Measurements from ENCODE around the gene C5. TPM values are rescaled to one million over a fixed set of nuclear protein-coding genes. Genes with fewer than 3 reads are reported as not detected.
A peak's percentile ranks its signal among the peaks of the same experiment; 100 is the strongest.

C5 gene
- total RNA-seq, 2 donors from 2014 or later, result 59.5 to 96.6 TPM

DNA sequence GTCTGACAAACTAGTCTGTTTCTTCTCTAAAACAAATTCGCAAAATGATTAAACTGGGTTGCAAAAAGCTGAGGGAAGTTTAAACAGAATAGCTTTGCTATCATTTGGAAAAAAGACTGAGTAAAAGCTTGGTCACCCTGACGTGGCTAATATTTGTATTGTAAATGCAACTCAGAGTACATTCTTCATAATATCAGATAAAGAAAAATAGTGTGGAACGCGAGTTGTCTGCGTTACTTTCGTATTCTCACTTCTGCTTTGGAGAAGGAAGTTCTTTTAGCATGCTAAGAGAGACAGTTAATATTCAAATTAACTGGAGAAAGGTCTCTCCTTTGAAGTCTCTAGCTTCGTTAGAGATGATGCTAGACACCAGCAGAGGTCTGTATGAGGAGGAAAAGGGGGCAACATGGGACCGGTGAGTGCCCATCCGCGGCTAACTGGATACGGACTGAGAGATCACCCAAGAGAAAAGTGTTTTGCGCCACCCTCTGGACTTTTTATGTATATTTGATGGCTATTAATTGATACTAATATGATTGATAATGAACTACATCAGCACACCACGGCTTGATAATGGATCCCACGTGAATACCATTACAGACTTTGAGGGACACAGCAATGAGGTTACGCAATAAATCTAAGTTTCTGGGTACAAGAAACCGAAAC lies 21.8 kb upstream of the C5 start:
- H3K9me3 Mint-ChIP-seq, result peaks cover 16% of the 10 kb centered on the region
- H3K36me3 ChIP-seq (ENCODE audit: control insufficient read depth, insufficient read depth, low read length), result no peaks in the 10 kb centered on the region
- H3K4me3 ChIP-seq (ENCODE audit: low read length), result no peak overlapping the region
- H3K27ac ChIP-seq (ENCODE audit: low read depth, low read length), result no peak overlapping the region
- H3K27me3 ChIP-seq (ENCODE audit: control insufficient read depth, insufficient read depth, low read length, poor library complexity, severe bottlenecking), result peaks cover 14% of the 10 kb centered on the region
- H3K9me3 ChIP-seq (ENCODE audit: control insufficient read depth, low read length), result peaks cover 17% of the 10 kb centered on the region
- no peaks in the 10 kb centered on the region for H3K4me1 ChIP-seq (ENCODE audit: control insufficient read depth, insufficient read depth, low read length)
- TF ChIP-seq, protein P1, sequence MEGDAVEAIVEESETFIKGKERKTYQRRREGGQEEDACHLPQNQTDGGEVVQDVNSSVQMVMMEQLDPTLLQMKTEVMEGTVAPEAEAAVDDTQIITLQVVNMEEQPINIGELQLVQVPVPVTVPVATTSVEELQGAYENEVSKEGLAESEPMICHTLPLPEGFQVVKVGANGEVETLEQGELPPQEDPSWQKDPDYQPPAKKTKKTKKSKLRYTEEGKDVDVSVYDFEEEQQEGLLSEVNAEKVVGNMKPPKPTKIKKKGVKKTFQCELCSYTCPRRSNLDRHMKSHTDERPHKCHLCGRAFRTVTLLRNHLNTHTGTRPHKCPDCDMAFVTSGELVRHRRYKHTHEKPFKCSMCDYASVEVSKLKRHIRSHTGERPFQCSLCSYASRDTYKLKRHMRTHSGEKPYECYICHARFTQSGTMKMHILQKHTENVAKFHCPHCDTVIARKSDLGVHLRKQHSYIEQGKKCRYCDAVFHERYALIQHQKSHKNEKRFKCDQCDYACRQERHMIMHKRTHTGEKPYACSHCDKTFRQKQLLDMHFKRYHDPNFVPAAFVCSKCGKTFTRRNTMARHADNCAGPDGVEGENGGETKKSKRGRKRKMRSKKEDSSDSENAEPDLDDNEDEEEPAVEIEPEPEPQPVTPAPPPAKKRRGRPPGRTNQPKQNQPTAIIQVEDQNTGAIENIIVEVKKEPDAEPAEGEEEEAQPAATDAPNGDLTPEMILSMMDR (conservative IDR thresholded peaks at IDR 0.05), result peak; percentile 12
- no peak overlapping the region for H3K4me3 Mint-ChIP-seq
- peaks cover 11% of the 10 kb centered on the region for H3K4me1 Mint-ChIP-seq
- no peak overlapping the region for H3K27ac Mint-ChIP-seq
- H3K9ac ChIP-seq (ENCODE audit: extremely low read depth, low read length, poor library complexity, severe bottlenecking), result no peak overlapping the region
- H3K27me3 Mint-ChIP-seq (ENCODE audit: insufficient read depth), result peaks cover 91% of the 10 kb centered on the region
- no peak for DNase-seq
- WGBS, 2 experiments (ENCODE audit: insufficient coverage in 1 of 2, insufficient read length in 1 of 2), result 60 to 63% methylated on average over 13 to 16 of the region's 16 CpGs
- H3K36me3 Mint-ChIP-seq (ENCODE audit: low read depth), result peaks cover under 1% of the 10 kb centered on the region

DNA sequence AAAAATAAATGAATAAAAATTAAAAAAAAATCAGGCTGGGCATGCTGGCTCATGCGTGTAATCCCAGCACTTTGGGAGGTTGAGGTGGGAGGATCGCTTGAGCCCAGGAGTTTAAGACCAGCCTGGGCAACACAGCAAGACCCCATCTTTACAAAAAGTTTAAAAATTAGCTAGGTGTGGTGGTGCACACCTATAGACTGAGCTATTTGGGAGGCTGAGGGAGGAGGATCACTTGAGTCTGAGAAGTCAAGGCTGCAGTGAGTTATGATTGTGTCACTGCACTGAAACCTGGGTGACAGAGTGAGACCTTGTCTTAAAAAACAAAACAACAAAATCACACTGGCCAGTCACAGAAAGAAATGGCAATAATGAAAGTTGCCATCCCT lies 21.3 kb upstream of the C5 start:
- no peaks in the 10 kb centered on the region for H3K4me1 ChIP-seq (ENCODE audit: control insufficient read depth, insufficient read depth, low read length)
- H3K36me3 ChIP-seq (ENCODE audit: control insufficient read depth, insufficient read depth, low read length), result no peaks in the 10 kb centered on the region
- H3K27ac ChIP-seq (ENCODE audit: low read depth, low read length), result no peak overlapping the region
- 73 to 81% methylated on average over 2 of the region's 2 CpGs for WGBS, 2 experiments (ENCODE audit: insufficient coverage in 1 of 2, insufficient read length in 1 of 2)
- Mint-ChIP-seq H3K9me3 (peaks cover 19% of the 10 kb centered on the region), H3K27me3 (ENCODE audit: insufficient read depth) (peaks cover 91% of the 10 kb centered on the region), H3K4me1 (peaks cover 11% of the 10 kb centered on the region), H3K36me3 (ENCODE audit: low read depth) (peaks cover 2% of the 10 kb centered on the region), H3K4me3 (no peak overlapping the region), H3K27ac (no peak overlapping the region)
- no peak for DNase-seq
- no peak overlapping the region for H3K4me3 ChIP-seq (ENCODE audit: low read length)
- TF ChIP-seq, protein P1 (conservative IDR thresholded peaks at IDR 0.05), result no peak
- H3K9ac ChIP-seq (ENCODE audit: extremely low read depth, low read length, poor library complexity, severe bottlenecking), result no peak overlapping the region
- H3K9me3 ChIP-seq (ENCODE audit: control insufficient read depth, low read length), result peaks cover 17% of the 10 kb centered on the region
- H3K27me3 ChIP-seq (ENCODE audit: control insufficient read depth, insufficient read depth, low read length, poor library complexity, severe bottlenecking), result peaks cover 14% of the 10 kb centered on the region

DNA sequence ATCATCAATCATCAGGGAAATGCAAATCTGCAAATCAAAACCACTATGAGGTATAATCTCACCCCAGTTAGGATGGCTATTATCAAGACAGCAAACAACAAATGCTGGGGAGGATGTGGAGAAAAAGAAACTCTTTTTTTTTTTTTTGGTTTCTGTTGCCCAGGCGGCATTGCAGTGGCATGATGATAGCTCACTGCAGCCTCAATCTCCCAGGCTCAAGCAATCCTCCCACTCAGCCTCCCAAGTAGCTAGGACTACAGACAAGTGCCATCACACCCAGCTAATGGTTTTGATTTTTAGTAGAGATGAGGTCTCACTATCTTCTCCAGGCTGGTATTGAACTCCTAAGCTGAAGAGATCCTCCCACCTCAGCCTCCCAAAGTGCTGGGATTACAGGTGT lies 19.3 kb upstream of the C5 start:
- H3K4me1 Mint-ChIP-seq, result peaks cover 8% of the 10 kb centered on the region
- H3K9me3 Mint-ChIP-seq, result peaks cover 19% of the 10 kb centered on the region
- peaks cover 78% of the 10 kb centered on the region for H3K27me3 Mint-ChIP-seq (ENCODE audit: insufficient read depth)
- no peak overlapping the region for H3K9ac ChIP-seq (ENCODE audit: extremely low read depth, low read length, poor library complexity, severe bottlenecking)
- peaks cover 2% of the 10 kb centered on the region for H3K36me3 Mint-ChIP-seq (ENCODE audit: low read depth)
- WGBS, 2 experiments (ENCODE audit: insufficient coverage in 1 of 2, insufficient read length in 1 of 2), result 92 to 100% methylated on average over 1 of the region's 1 CpG
- H3K4me3 ChIP-seq (ENCODE audit: low read length), result no peak overlapping the region
- no peaks in the 10 kb centered on the region for H3K36me3 ChIP-seq (ENCODE audit: control insufficient read depth, insufficient read depth, low read length)
- no peak overlapping the region for H3K27ac Mint-ChIP-seq
- H3K4me1 ChIP-seq (ENCODE audit: control insufficient read depth, insufficient read depth, low read length), result no peaks in the 10 kb centered on the region
- H3K4me3 Mint-ChIP-seq, result no peak overlapping the region
- TF ChIP-seq, protein P1 (conservative IDR thresholded peaks at IDR 0.05), result no peak
- no peak overlapping the region for H3K27ac ChIP-seq (ENCODE audit: low read depth, low read length)
- H3K27me3 ChIP-seq (ENCODE audit: control insufficient read depth, insufficient read depth, low read length, poor library complexity, severe bottlenecking), result peaks cover 14% of the 10 kb centered on the region
- H3K9me3 ChIP-seq (ENCODE audit: control insufficient read depth, low read length), result peaks cover 17% of the 10 kb centered on the region
- no peak for DNase-seq

All from endodermal cell (in vitro differentiated cells).